WTC11 (cell line): ENCODE data around the gene GRIP2.

ENCODE experiments used
- CTCF ChIP-seq: fragments of 200-600 bp; IDR thresholded peaks from 2 replicates; pipeline ENCODE4 v1.8.0; 2022; ENCODE audit warnings: antibody characterized with exemption
- EMX1 ChIP-seq: fragments of 250-450 bp; sonication (Bioruptor Pico); IDR thresholded peaks from 2 replicates; pipeline ENCODE4 v1.8.0; 2021; ENCODE audit warnings: mild to moderate bottlenecking
- TCF7 ChIP-seq: sonication (generic); formaldehyde crosslinking; IDR thresholded peaks from 2 replicates; pipeline ENCODE4 v1.8.0; 2022; ENCODE audit warnings: mild to moderate bottlenecking, low read depth, missing genetic modification reagents, moderate library complexity

- TF ChIP-seq EMX1 (CRISPR knock-in tag) (no peak), CTCF (no peak), TCF7 (CRISPR knock-in tag) (no peak)
Observed at GRCh38 chr3:14463330-14464140, 76.6 kb downstream of the GRIP2 start.
